HG02870 (cell line): ENCODE data around the gene ZBTB5.

Experiments
- ATAC-seq: cut with Tn5 transposase; IDR thresholded peaks from one replicate; pipeline ENCODE4 v1.9.1; 2021; ENCODE audit warnings: mild to moderate bottlenecking, moderate library complexity; ENCODE audit not compliant: unreplicated experiment

The ZBTB5 gene

DNA sequence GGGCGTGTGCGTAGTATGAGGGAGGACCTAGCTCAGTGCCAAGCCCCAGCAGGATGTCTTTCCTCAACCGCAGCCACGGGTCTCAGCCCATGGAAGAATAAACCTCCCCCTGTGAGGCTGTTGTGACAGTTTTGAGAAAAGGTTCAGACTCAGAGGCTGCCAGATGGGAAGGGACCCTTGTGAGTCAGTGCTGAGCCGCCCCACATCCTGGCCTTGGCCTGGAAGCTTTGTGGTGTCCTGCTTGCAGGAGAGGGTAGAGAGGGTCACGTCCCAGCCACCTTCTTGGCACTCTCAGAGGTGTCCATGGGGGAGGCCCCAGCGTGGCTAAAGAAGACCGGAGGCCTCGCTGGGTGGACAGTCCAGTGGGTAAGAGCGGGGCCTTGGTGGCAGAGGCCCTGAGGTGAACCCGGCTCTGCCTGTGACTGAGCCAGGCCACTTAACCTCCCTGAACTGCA lies 39.9 kb downstream of the ZBTB5 start:
- no peak for ATAC-seq

DNA sequence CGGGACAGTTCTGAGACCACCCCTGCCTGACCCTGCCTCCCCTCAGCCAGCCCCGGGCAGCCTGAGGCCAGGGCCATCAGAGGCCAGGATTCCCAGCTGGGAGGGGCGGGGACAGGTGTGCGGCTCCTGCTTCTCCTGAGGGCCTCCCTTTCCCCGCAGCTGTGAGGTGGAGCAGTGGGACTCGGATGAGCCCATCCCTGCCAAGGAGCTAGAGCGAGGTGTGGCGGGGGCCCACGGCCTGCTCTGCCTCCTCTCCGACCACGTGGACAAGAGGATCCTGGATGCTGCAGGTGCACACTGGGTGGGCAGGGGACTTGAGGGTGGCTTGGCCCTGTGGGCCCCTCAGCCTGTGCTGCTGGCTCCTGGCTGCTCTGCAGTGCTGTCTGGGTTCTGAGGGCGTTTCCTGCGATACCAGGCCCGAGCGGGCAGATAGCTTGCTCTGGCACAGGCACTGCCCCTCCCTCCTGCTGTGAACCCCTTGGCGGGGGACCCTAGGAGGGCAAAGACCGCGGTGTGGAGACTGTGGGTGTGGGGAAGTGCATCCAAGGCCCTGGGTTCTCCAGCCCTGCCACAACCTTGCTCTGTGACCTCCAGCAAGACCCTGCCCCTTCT lies 40.5 kb downstream of the ZBTB5 start:
- ATAC-seq = no peak

DNA sequence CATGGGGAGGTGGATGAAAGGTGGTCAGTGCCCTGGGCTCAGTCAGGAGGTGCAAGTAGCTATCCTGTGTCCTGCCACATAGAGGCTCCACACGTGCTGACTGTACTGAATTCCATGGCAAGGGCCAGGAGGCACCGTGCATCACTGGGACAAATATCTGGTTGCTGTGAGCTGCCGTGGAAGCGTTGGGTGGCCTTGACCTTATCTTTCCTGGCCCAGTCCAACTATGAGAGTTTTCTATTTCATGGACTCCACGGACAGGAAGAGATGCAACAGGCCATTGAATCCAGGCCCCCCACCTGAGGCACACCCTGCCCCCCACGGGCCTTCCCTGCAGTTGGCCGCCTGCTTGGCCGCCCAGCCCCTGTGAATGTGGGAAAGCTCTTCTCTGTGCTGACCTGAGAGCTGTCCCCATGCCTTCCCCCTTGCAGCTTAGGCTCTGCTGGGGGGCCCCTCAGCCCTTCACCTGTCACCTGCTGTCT lies 41.0 kb downstream of the ZBTB5 start:
- no peak for ATAC-seq

DNA sequence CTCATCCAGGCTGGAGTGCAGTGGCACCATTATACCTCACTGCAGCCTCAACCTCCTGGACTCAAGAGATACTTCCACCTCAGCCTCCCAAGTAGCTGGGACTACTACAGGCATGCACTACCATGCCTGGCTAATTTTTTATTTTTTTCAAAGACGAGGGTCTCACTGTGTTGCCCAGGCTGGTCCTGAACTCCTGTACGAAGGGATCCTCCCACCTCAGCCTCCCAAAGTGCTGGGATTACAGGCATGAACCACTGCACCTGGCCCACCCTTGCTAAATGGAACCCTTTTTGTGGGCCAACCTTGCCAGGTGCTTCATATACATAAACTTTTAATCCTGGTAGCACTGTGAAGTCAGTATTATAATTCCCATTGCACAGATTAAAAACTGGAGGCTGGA lies 41.7 kb downstream of the ZBTB5 start:
- no peak for ATAC-seq

DNA sequence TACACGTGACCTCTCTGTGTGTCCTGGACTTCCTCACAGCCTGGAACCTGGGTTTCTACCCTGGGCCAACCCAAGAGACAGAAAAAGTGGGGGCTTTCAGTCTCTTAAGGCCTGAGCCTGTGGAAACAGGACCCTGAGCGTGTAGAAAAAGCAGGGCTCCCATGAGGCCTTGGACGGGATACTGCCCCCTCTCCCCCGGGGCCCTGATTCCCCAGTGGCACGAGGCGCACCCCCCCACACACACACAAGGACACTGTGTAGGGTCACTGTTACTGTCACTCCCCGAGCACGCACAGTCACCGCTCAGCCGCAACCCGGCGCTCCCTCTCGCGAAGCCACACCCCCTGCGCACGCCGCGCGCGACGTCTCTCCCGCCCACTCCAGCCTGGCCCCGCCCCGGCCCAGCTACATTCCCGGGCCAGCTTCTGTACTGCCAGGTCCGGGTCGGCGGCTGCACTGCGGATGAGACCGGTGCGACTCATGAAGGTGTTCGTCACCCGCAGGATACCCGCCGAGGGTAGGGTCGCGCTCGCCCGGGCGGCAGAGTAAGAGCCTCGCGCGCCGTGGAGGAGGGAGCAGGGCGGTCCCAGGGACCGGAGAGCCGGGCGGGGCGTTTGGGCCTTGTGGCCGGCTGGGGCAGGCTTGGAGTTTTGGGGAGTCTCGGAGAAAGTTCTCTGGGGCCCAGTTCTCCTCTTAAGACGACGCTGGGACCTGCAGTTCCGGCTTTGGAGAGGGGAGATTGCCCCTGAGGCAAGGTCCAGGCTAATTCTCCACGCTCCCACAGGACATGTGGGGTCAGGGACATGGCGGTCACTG lies 42.8 kb downstream of the ZBTB5 start, which contains the start of gene GRHPR:
GRHPR (plus strand) TSS at position 408 of the 816 bp plus-strand sequence; CDS start at position 463, 55 bp downstream.
- peak; percentile 95 for ATAC-seq

DNA sequence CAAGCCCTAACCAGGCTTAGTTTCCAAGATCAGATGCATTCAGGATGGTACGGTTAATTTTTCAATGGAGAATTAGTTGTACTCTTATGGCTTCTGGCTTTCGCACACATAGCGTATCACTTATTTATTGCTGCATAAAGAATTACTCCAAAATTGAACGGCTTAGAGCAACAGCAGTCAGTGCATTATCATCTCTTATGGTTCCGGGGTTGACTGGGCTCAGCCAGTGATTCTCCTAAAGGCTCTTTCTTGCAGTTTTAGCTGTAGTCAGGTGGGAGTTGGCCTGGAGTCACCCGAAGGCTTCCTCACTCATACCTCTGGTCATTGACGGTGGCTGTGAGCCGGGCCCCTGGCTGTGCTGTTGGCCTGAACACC lies 43.3 kb downstream of the ZBTB5 start:
- no peak for ATAC-seq

DNA sequence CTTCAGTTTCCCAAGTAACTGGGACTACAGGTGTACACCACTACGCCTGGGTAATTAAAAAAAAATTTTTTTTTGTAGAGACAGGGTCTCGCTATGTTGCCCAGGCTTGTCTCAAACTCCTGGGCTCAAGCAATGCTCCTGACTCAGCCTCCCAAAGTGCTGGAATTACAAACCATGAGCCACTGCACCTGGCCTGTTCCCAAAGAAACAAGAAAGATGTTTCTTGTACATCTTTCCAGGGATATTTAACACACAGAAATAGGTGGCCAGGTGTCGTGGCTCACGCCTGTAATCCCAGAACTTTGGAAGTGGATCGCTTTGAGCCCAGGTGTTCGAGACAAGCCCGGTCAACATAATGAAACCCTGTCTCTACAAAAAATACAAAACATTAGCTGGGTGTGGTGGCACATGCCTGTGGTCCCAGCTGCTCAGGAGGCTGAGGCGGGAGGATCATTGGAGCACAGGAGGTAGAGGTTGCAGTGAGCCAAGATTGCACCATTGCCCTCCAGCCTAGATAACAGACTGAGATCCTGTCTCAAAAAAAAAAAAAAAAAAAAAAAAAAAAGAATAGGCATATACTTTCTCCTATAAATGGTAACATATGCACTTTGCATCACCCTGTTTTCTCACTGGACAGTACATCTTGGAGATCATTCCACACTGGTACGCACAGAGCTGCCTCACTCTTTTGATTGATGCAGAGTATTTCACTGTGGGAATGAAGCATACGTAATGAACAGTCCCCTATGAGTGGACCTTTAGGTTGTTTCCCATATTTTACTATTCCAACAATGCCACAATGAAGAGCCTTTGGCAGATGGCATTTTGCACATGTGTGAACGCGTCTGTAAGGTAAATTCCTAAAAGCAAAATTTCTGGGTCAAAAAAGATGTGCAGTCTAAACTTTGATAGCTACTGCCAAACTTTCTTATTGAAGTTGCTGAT lies 44.7 kb downstream of the ZBTB5 start:
- no peak for ATAC-seq

DNA sequence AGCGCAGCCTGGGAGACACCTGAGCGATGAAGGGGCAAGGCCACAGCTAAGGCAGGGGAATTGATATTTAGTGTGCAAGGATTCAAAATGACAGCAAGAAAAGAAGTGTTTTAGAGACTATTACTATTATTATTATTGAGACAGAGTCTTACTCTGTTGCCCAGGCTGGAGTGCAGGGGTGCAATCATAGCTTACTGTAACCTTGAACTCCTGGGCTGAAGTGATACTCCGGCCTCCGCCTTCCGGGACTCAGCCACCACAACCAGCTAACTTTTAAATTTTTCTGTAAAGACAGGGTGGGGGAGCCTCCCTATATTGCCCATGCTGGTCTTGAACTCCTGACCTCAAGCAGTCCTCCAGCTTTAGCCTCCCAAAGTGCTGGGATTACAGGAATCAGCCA lies 46.0 kb downstream of the ZBTB5 start:
- no peak for ATAC-seq

DNA sequence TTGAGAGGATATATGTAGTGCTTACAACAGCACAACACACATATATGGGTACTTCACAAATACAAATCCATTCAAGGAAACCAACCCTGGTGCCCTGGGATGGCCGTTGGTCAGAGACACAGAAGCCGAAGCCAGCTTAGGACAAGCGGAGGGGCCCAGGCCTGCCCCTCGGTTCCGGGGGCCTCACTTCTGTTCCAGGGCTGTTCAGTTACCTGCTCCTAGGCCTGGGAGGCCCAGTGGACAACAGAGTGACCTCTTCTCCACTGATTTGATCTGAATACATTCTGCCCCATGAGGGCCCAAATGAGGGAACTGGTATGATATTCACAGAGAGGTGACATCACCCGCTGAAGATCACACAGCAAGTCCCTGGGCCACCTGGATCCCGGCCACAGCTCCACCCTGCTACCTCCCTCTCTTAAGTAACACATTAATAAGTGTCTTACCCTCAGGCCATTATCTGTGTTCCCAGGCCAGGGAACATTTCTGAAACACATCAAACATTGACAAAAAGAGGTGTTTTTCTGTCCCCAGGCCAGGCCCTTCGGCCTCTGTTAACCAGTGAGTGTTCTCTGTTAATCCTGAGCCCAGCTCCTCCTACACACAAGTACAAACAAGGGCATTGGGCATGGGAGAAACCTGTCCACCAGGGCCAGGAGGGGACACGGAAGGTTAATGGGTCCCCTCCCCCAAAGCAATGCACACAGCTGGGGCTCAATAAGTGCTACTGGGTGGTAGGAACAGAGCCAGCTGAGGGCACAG lies 47.2 kb downstream of the ZBTB5 start:
- no peak for ATAC-seq

DNA sequence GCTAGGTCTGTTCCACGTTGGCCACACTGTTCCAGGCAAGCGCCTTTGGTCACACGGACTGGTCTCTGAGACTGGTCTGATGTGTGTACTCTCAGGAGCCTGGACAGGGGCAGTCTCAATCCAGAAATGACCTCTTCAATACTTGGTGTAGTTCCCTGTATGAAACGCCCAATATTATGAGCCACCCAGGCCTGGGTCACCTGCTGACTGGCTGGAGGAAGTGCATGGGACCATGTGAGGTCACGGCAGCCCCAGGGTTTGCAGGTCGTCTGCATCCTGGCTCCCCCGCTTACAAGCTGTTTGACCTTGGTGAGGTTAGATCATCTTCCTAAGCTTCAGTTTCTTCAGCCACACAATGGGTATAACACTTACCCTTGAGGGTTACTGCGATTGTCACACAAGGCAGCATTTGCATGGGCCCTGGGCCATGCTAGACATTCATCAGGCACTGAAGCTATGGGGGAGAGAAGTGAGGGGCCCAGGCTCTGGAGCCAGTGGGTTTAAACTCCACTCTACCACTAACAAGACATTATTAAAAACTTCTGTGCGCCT lies 47.9 kb downstream of the ZBTB5 start:
- ATAC-seq = no peak

DNA sequence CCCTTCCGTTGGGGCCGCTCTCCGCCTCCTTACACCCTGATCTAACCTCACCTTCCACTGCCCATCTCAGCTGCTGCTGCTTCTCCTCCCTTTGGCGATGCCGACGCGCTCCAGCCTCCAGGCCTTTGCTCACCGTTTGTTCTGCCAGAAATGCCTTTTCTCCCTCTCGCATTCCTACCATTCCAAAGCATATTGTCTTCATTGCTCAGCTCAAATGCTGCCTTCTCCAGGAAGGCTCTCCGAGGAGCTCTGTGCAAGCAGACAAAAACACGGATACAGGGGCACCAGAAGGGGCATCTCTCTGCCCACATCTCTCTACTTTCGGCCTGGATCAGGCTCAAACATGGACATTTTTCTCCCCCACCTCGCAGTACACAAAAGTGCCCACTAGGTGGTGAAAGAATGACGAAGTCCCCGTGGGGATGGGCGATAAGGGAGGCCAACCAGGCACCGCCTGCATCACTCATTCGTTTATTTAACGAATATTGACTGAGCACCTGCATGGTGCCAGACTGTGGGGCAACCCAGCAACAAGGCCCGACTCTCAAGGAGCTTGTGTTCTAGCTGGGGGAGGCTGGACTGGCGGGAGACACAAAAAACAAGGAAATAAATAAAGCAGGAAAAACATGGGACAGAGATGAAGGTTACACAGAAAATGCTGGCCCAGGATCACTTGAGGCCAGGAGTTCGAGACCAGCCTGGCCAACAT lies 50.1 kb downstream of the ZBTB5 start:
- ATAC-seq = no peak

DNA sequence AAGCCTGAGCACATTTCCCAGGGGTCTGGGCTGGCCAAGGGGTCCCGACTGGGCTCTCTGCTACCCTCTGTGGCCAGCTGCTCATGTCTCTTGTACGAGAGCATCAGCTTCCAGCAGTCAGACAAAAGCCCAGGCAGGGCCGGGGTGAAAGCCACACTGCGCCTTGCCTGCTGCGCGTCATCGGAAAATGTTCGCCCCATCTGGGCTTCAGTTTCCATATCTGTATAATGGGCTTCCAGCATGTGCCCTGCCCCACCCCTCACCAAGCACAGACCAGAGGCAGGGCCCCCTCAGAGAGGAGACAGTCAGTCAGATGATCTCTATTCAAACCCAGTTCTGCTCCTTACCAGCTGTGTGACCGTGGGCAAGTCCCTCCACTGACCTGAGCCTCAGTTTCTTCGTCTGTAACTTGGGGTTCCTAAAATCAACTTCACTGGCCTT lies 50.7 kb downstream of the ZBTB5 start:
- ATAC-seq = no peak

DNA sequence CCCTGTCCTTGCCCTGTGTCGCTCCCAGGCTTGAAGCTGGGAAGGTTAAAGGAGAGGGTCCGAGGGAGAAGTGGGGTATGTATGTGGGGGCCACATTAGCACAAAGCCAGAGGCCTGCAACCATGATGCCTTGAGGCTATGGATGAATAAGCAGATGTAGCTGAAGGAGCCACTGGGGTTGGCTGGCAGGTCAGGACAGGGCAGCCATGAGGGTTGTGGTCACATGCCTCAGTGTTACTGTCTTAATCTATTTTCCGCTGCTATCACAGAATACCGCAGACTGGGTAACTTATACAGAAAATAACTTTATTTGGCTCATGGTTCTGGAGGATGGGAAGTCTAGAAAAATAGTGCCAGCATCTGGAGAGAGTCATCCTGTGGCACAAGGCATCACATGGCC lies 51.9 kb downstream of the ZBTB5 start:
- ATAC-seq = no peak

DNA sequence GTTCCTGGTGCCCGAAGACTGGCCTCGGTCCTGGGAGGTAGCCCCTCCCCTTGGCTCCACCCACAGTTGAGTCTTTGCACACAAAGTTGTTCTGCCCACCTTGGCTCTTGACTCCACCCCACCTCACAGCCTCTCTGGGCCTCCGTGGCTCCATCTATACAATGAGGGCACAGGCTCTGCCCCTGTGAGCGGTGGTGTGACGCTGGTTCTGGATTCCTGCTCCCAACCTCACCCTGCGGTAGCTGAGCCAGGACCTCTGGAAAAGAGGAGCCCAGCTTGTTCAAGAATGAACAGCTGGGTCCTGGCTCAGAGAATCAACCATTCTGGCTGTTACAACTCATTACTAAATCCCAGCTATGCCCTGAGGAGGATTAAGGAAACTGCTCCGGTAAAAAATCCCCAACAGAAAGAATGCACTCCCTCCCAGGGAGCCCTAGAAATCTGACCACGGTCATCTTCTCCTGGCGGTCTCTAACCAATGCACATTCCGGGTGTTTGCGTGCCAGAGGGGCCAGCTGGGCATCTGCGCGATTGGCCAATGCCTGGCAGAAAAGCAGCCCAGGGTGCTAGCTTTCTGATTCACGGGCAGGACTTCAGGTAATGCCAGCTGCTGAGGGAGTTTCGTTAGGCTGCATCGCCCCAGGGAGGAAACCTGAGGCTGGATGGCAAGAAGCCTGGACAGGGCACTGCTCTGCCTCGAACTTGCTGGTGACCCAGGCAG lies 52.7 kb downstream of the ZBTB5 start:
- ATAC-seq = no peak

DNA sequence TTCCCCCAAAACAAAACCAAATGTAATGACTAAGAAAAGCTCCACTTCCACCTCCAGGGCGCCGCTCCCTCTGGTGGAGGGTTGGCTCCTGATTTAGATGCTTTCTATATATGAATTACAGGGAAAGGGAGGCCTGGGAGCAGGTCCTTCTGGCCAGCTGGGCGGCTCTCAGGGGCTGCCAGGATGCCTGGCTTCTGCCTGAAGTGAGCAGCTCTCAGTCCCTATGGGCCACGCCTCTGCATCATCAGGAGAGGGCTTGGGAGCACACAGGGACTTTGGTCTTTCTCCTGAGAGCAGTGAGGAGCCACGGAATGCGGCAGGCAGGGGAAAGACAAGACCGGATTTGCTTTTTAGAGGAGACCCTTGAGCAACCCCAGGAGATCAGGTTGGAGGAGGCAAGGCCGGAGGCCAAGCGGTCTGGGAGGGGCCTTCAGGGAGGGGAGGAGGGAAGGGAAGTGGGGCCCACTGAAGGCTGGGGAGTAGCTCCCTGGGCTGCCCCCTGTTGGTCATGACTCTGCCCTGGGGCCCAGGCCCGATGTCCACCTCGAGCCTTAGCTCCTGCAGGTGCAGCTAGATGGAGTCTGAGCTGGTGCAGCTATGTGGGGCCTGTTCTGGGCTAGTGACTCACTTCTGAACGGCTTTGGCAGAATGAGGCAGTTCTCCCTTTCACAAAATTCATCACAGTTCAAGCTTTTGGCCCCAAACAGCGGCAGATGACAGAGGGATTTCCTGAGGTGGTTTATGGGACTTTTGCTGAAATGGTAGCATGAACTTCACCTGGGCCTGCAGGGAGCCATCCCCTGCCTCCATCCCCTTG lies 54.1 kb downstream of the ZBTB5 start:
- peak; percentile 37 for ATAC-seq

DNA sequence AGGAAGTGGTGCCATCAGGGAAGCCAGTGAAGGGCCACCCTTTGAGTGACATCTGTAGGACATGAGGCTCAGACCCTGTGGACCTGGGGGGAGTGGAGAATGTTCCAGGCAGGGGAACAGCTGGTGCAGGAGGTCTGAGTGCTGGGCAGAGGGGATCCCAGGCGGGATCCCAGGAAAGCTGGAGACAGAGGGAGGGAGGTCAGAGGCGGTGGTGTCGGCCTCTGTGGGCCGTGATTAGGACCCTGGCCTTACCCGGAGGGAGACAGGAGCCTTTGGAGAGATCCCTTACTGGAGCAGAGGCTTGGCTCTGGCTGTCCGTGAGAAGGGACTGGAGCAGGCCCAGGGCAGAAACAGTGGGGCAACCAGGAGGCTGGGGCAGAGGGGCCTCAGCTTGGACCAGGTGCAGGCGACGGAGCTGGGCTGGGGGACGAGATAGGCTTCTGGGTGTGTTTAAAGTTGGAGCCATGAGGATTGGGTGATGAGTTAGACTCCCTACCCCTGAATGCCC lies 54.8 kb downstream of the ZBTB5 start:
- no peak for ATAC-seq

DNA sequence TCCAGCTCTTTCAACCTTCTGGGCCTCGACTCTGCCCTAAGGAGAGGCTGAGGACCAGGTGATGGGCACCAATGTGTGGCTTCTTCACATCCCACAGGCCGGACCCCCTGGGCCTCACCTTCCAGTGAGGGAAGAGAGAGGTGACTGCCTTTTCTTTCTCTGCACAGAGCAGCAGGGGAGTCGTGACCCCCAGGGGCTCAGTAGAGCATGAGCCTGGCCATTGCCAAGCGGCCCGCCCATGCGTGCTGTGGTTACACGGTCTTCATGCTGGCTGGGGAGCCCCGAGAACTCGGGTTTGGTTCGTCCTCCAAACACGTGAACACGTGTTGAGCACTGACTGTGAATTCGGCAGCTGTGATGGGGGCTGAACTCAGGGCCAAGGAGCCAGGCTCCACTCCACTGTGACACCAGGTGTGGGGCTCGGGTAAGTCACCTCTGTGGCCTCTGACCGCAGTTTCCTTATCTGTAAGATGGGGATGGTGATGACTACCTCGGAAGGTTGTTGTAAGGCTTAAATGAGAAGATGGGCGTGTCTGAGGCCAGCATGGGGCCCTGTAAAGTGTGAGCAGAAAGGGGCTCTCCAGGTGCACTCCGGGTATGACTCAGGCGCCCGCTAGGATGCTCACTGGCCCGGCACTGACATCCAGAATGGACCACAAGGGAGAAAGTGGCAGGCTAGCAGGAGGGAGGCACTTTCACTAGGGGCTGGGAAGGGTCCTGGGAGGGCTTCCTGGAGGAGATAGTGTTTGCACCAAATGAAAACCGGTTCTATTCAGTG lies 56.1 kb downstream of the ZBTB5 start:
- ATAC-seq = peak; percentile 78
